ELF-1 (cell line): Measurements from ENCODE around the gene RPL21.
"Not testable (repeated sequence)": the region's sequence is repeated elsewhere in the genome, so short reads cannot be mapped to it uniquely, and the experiment has no call there.

ENCODE experiments used
- DNase-seq: peaks from one replicate; pipeline ENCODE4 v3.0.0-alpha.2; 2016; ENCODE audit warnings: low read depth, low spot score

RPL21 gene

GRCh38 chr13:27289011-27289665 lies 37.8 kb downstream of the RPL21 start:
- no peak for DNase-seq

- DNase-seq, result no peak
Measured at GRCh38 chr13:27290715-27291114, 39.4 kb downstream of the RPL21 start.

GRCh38 chr13:27291967-27292366 lies 40.6 kb downstream of the RPL21 start:
- not testable (repeated sequence) for DNase-seq

DNA sequence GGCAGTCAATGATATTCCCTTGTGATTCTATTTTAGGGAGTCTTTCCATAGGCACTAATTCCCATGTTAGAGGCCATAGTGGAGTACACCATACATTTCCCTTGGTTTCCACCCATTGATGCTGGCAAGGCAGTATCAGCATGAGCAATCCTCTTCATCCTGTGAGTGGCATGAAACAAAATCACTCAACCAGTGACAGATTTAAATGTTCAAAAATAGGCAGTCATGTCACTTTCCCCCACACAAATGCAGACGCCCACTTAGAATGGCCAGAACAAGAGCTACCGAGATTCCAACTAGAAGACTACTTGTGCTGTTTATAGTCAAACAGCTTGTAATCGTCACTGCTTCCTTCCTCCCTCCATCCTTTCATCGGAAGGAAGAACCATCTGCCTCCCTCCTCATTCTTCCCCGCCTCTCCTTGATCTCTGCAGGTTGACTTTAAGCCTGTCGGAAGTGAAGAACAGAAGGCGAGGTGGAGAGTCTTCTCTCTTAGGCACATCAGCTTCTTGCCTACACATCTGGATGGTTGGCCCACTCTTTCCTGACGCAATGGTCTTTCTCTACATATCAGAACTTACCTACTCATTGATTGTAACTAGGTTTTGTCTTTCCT lies 41.8 kb downstream of the RPL21 start:
- no peak for DNase-seq

DNA sequence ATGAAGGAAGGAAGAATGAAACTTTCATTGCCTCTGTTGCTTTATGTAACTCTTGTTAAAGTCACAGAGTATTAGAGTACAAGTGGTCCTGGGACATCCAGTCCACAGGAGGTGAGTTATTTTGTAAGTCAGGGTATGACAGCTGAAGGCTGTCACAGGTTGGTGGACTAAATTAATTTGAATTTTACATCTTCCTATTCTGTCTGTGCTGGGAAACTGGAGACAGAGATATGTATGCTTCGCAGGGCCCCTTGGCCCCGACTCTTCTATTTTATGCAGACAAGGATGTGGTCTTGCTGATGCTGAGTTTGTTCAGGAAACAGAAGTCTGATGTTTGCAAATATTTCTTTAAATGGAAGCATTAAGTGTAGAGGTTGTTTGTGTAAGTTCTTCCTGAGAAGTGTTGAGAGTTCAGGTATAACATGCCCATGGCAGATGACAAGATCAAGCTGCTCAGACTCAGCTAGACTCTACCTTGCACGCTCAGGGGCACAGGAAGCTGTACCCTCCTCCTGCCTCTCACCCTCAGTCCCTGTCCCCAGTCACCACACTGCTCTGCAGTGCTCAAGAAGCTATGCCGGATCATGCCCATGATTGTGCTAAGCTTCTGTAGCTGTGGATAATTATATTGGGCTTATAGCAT lies 42.6 kb downstream of the RPL21 start:
- no peak for DNase-seq

DNA sequence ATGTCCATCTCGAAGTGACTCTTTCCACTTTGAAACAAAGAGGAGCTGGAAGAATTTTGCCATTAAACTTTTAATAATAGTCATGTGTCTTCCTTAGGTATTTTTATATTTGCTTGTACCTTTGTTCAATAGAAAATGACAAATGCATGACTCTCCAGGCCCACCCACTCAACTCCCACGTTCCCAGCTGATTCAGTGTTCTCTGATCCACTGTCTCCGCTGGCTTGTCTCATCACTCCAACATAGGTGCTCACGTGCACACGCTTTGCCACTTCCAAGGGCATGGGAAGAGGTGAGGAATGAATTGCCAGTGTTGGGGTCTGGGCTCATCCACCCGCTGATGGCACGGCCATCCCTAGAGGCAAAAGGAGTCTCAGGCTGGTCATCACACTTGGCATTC lies 43.7 kb downstream of the RPL21 start:
- DNase-seq, result no peak

- DNase-seq, result no peak
Measured at GRCh38 chr13:27295660-27296059, 44.3 kb downstream of the RPL21 start.

DNA sequence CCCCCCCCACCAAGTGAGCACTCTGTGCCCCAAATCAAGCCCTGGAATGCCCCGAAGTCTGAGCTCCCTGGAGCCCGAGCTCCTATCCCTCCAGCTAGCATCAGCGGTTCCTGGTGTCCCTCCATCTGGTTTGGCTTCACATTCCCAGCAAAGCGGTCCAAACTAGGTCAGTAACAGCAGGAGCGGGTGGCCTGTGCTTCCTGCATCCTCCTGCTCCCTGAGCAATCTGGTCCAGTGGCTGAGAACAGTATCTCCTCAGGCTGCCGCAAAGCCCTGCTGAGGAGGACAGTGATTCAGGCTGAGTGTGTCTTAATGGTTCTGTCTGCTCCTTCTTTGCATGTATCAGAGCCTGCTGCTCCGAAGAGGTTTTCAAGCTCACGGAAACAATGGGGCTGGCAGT lies 45.1 kb downstream of the RPL21 start:
- DNase-seq, result no peak

DNA sequence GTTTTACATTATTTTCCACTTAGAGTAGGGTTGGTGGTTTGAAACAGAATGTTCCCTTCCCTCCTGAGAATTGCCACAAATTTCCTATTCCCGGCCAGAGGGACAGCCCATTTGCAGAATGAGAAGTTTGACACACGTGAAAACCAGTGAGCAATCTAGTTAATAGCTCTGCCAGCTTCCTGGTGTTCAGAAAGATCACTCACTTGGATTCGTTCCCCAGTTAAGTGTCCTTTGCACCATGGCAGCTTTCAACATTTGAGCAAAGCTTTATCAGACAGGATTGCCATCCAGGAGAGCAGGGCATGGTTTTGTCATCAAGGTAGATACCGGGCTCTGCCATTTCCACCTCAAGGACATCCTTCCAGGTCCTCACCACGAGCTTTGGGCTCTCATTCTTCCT lies 47.5 kb downstream of the RPL21 start:
- DNase-seq, result no peak

DNA sequence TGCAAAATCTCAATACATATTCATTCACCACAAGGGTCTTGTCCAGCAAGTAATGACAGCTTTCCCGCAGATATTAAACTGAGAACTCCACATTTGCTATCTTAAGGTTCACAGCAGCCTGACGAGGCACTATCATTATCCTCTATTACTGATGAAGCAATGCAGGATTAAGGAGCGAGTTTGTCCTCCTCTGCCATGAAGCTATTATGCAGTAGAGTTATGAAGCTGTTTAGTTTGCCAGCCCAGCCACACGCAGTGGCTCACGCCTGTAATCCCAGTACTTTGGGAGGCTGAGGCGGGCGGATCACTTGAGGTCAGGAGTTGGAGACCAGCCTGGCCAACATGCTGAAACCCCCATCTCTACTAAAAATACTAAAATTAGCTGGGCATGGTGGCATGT lies 49.0 kb downstream of the RPL21 start:
- DNase-seq, result not testable (repeated sequence)

- no peak for DNase-seq
Measured at GRCh38 chr13:27300941-27301586, 49.7 kb downstream of the RPL21 start.

DNA sequence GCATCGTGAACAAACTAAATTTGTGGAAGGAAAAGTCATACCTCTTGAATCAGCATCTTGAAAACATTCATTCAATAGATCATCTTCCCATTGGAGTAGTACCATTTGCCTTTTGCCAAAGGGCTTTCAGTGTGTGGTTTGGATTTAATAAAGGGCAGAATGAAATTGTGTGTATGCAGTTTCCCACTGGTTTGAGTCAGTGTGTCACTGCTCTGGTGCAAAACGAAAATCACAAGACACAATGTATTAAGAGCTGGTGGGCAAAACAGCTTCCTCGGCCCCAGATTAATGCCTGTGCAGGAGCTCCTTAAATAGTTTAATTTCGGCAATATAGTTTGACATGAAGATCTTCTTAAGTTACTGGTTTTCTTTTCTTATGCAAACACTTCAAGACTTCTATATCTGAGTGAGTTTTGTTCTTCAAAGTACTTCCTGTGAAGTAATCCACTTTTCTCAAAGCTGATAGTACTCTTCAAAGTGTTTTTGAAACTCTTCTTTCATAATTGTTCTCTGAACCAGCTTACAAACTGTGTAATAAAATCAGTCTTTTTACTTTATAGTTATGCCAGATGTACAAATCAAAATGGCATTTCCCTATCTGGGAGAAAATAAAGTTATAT lies 51.4 kb downstream of the RPL21 start:
- no peak for DNase-seq

DNA sequence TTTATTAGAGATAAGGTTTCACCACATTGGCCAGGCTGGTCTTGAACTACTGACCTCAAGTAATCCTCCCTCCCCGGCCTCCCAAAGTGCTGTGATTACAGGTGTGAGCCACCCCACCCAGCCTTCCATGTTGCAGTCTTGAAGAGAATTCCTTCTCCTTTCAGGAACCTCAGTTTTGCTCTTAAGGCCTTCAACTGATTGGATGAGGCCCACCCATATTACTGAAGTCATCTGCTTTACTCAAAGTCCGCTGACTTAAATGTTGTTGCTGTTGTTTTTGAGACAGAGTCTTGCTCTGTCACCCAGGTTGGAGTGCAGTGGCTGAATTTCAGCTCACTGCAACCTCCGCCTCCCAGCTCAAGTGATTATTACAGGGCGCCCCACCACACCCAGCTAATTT lies 52.7 kb downstream of the RPL21 start:
- DNase-seq, result no peak

- DNase-seq, result no peak
Measured at GRCh38 chr13:27304611-27305010, 53.3 kb downstream of the RPL21 start.
